Peyer's patch (tissue), 4 donors: ENCODE results near the gene CARMIL1.

ENCODE experiments used
- POLR2A ChIP-seq, 2 donors: fragments of 450-650 bp; IDR thresholded peaks; one replicate each; pipeline ENCODE4 v1.5.1; 2017; ENCODE audit warnings: antibody characterized with exemption in 2 of 2, mild to moderate bottlenecking in 2 of 2, moderate library complexity in 2 of 2
- TF ChIP-seq, protein P1 (sequence below), 6 experiments: fragments of 450-650 bp in 4 of 6; fragments of 200-600 bp in 2 of 6; sonication (generic) in 1 of 6; IDR thresholded peaks; one replicate each; pipeline ENCODE4 v1.5.1; 2017 to 2019; ENCODE audit warnings: antibody characterized with exemption in 6 of 6, mild to moderate bottlenecking in 3 of 6, moderate library complexity in 1 of 6

DNA sequence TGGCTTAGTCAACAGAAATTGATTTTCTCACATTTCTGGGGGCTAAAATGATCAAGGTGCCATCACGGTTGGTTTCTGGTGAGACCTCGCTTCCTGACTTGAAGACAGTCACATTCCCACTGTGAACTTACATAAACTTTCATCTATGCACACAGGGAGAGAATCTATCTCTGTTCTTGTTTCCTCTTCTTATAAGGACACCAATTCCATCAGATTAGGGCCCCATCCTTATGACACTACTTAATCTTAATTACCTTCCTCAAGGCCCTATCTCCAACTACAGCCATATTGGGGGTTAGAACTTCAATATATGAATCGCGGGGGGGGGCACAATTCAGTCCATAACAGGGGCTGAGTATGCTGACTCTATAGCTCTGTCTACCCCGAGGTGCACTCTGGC lies 362.2 kb downstream of the CARMIL1 start:
- TF ChIP-seq, protein P1, sequence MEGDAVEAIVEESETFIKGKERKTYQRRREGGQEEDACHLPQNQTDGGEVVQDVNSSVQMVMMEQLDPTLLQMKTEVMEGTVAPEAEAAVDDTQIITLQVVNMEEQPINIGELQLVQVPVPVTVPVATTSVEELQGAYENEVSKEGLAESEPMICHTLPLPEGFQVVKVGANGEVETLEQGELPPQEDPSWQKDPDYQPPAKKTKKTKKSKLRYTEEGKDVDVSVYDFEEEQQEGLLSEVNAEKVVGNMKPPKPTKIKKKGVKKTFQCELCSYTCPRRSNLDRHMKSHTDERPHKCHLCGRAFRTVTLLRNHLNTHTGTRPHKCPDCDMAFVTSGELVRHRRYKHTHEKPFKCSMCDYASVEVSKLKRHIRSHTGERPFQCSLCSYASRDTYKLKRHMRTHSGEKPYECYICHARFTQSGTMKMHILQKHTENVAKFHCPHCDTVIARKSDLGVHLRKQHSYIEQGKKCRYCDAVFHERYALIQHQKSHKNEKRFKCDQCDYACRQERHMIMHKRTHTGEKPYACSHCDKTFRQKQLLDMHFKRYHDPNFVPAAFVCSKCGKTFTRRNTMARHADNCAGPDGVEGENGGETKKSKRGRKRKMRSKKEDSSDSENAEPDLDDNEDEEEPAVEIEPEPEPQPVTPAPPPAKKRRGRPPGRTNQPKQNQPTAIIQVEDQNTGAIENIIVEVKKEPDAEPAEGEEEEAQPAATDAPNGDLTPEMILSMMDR (IDR thresholded peaks at IDR 0.05), result no peak
- TF ChIP-seq POLR2A (IDR thresholded peaks at IDR 0.05), result no peak
